GM19438 (cell line): ENCODE measurements around the gene PGM1.
A peak's percentile ranks its signal among the peaks of the same experiment; 100 is the strongest.

ENCODE experiments used
- ATAC-seq: cut with Tn5 transposase; IDR thresholded peaks from one replicate; pipeline ENCODE4 v1.9.1; 2021; ENCODE audit warnings: low read depth; ENCODE audit not compliant: unreplicated experiment

PGM1 gene

GRCh38 chr1:63691701-63692425 lies 98.7 kb downstream of the PGM1 start:
- no peak for ATAC-seq

GRCh38 chr1:63693944-63694571 lies 100.8 kb downstream of the PGM1 start:
- ATAC-seq = no peak

DNA sequence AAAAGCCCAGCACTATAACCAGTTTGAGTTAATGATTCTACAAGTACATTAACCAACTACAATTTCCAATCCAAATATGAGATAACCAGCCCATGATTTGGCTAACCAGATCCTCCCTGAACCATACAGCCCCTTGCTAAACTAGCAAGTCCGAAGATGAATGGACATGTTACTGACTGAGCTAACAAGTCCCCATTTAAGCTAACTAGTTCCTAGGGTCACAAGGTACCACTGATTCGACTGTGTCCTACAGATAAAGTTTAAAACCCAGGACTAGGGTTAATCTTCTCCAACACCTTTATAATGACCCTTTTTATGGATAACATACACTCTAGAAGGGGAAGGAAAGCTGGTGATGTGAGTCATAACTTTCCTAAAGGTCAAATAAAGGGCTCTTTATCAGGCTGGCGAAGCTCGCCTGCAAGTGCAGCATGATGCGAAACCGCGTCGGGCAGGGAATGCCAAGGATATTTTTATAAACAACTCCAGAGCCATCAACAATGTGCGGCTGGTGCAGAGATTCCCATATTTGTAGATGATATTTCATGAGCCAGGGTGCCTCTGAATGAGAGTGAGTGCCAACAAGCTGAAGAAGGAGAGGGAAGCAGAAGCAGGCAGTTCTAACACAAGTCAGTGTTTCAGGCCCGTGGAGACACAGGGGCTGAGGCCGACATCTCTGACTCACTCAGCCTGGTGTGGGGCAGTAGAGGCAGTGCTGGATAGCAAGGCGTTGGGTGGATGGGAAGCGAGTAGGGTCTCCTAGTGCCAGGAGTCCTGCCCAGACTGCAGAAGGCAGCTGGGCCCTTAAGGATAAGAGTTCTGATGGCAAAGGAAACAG lies 105.0 kb downstream of the PGM1 start:
- ATAC-seq = no peak

DNA sequence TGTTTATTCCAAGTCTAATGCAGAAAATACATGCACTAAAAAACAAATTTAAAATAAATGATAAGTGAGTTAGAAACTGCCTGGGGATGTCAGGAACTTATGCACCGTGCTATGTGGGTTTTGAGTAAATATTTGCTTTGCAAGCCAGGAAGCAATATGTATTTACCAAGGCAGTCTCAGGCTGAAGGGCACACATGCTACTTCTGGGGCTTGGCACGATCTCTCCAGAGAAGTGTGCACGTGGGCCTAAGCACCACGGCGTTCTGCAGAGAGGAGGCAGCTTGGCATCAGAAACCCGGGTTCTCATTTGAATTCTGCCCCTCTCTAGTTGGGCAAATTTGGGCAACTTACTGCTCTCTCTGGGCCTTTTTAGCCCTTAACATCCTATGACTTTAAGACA lies 108.0 kb downstream of the PGM1 start:
- ATAC-seq = no peak

DNA sequence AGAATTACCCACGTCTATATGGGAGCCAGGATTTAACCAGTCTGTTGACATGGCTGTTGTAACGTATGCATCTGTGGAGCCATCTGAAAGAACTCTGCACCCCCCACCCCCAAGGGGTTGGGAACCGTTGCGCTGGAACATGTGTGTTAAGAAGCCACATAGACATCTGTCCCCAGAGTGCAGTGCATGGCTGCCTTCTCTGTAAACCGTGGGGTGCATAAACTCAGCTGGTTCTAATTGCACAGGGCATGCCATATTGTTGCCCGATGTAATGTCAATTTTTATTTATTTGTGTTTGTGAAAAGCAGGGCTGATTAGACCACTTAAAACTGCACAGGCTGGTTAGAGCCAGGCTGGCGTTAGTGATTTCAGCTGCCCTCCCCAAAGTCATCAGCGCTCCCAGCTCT lies 110.5 kb downstream of the PGM1 start:
- ATAC-seq = no peak

- no peak for ATAC-seq
Observed at GRCh38 chr1:63704443-63704842, 111.2 kb downstream of the PGM1 start.

DNA sequence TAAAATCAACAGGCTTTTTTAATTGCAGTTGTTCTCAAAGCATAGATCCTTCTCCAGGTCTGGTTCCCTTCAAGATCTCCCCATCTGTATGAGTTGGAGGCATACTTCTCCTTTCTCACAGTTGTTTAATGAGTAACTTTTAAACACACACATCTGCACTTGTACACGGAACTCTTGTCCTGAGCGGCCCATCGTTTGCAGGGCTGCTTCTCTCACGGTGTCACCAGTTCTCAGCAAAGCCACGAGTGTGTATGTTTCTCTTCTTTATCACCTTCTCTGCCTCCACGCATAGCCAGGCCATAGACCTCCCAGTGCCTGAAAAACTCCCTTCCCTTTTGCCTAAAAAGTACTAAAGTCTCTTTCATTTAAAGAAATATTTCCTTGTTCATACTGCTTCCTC lies 111.9 kb downstream of the PGM1 start:
- ATAC-seq = peak; percentile 96

DNA sequence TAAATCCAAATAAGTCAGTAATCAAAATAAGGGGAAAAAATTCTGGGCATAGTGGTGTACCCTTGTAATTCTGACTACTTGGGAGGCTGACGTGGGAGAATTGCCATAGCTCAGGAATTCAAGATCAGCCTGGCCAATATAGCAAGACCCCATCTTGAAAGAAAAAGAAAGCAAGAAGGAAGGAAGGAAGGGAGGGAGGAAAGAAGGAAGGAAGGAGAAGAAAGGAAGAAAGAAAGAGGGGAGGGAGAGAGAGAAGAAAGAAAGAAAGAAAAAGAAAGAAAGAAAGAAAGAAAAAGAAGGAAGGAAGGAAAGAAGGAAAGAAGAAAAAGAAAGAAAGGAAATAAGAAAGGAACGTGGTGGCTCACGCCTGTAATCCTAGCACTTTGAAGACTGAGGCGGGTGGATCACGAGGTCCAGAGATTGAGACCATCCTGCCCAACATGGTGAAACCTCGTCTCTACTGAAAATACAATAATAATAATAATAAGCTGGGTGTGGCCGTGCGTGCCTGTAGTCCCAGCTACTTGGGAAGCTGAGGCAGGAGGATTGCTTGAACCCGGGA lies 116.1 kb downstream of the PGM1 start:
- no peak for ATAC-seq
